Activated naive CD4-positive, alpha-beta T cell treated with anti-CD3 and anti-CD28 coated beads for 36 hours (primary cell): Measurements from ENCODE around the gene SMAD2. TPM values are rescaled to one million over a fixed set of nuclear protein-coding genes. Genes with fewer than 3 reads are reported as not detected.

Experiments used
- CTCF ChIA-PET: fragments of 350-600 bp; sonication (Branson Sonifier 250); formaldehyde crosslinking; loops from one replicate; lab custom pipeline; 2021; ENCODE audit warnings: antibody characterized with exemption; lab: Charles Lee
- DNase-seq: peaks from one replicate; pipeline ENCODE4 v3.0.0-alpha.2; 2020
- H3K27ac Mint-ChIP-seq: one replicate; pipeline ENCODE4 v1.8.0; 2021; ENCODE audit warnings: mild to moderate bottlenecking, mixed read lengths
- H3K27me3 Mint-ChIP-seq: one replicate; pipeline ENCODE4 v1.8.0; 2021; ENCODE audit warnings: low read depth, mixed read lengths
- H3K36me3 Mint-ChIP-seq: one replicate; pipeline ENCODE4 v1.8.0; 2021; ENCODE audit warnings: low read depth, mixed read lengths
- H3K4me1 Mint-ChIP-seq: one replicate; pipeline ENCODE4 v1.8.0; 2021; ENCODE audit warnings: low read depth, mixed read lengths
- H3K4me3 Mint-ChIP-seq: one replicate; pipeline ENCODE4 v1.8.0; 2021; ENCODE audit warnings: mild to moderate bottlenecking, moderate library complexity, mixed read lengths
- H3K9me3 Mint-ChIP-seq: one replicate; pipeline ENCODE4 v1.8.0; 2021; ENCODE audit warnings: mixed read lengths
- intact Hi-C: fragments of 100-400 bp; cut with micrococcal nuclease; formaldehyde crosslinking; loops from one replicate; pipeline ENCODE4 v1.15.1; 2023
- total RNA-seq, 2 experiments: library from RNA; stranded (reverse); gene quantifications; one replicate each; pipeline ENCODE4 v1.2.3, GENCODE V29; 2021

The SMAD2 gene
- total RNA-seq, 2 experiments from 2014 or later: 106 to 116 TPM

GRCh38 chr18:47887227-47887626 is 43.2 kb downstream of the SMAD2 start:
- intact Hi-C loops: no loop called here

GRCh38 chr18:47883771-47884413 is 46.6 kb downstream of the SMAD2 start:
- Mint-ChIP-seq H3K4me3 (no peak overlapping the region), H3K27ac (peak overlapping the region; percentile 27), H3K36me3 (peaks cover 34% of the 10 kb centered on the region), H3K9me3 (no peaks in the 10 kb centered on the region), H3K4me1 (peaks cover 28% of the 10 kb centered on the region), H3K27me3 (no peaks in the 10 kb centered on the region)
- DNase-seq: peak; percentile 73
- CTCF ChIA-PET: interaction anchor here (1.2 kb wide), 1 partner anchor 14 kb away, joined by 3 read pairs; no protein-coding TSS in a partner anchor
- intact Hi-C loops: loop anchor here (2.0 kb wide), 2 partner anchors 29 to 47 kb away; partner anchors contain the start of gene SMAD2

More at GRCh38 chr18:47887227-47887626, 43.2 kb downstream of the SMAD2 start:
- CTCF ChIA-PET: interaction anchor here (0.8 kb wide), 1 partner anchor 26 kb away, joined by 3 read pairs; no protein-coding TSS in a partner anchor
- Mint-ChIP-seq H3K27me3 (no peaks in the 10 kb centered on the region), H3K4me1 (peaks cover 33% of the 10 kb centered on the region), H3K4me3 (no peak overlapping the region), H3K9me3 (no peaks in the 10 kb centered on the region), H3K27ac (no peak overlapping the region), H3K36me3 (peaks cover 31% of the 10 kb centered on the region)
- no peak for DNase-seq

GRCh38 chr18:47882641-47883040 is 47.8 kb downstream of the SMAD2 start:
- Mint-ChIP-seq H3K4me1 (peaks cover 17% of the 10 kb centered on the region), H3K27me3 (no peaks in the 10 kb centered on the region), H3K36me3 (peaks cover 28% of the 10 kb centered on the region), H3K4me3 (no peak overlapping the region), H3K9me3 (no peaks in the 10 kb centered on the region), H3K27ac (no peak overlapping the region)
- CTCF ChIA-PET: no interaction called here
- intact Hi-C loops: no loop called here
- DNase-seq: no peak

- peaks cover 26% of the 10 kb centered on the region for H3K36me3 Mint-ChIP-seq
- DNase-seq: no peak
- intact Hi-C loops: no loop called here
- no peaks in the 10 kb centered on the region for H3K9me3 Mint-ChIP-seq
- H3K27ac Mint-ChIP-seq: no peak overlapping the region
- H3K27me3 Mint-ChIP-seq: no peaks in the 10 kb centered on the region
- peaks cover 17% of the 10 kb centered on the region for H3K4me1 Mint-ChIP-seq
- CTCF ChIA-PET: no interaction called here
- no peak overlapping the region for H3K4me3 Mint-ChIP-seq
These were observed 48.6 kb downstream of the SMAD2 start for GRCh38 chr18:47881752-47882455.

GRCh38 chr18:47881042-47881441 is 49.4 kb downstream of the SMAD2 start:
- CTCF ChIA-PET: no interaction called here
- H3K36me3 Mint-ChIP-seq: peaks cover 26% of the 10 kb centered on the region
- peaks cover 19% of the 10 kb centered on the region for H3K4me1 Mint-ChIP-seq
- H3K9me3 Mint-ChIP-seq: no peaks in the 10 kb centered on the region
- intact Hi-C loops: no loop called here
- no peaks in the 10 kb centered on the region for H3K27me3 Mint-ChIP-seq
- no peak overlapping the region for H3K27ac Mint-ChIP-seq
- DNase-seq: no peak
- H3K4me3 Mint-ChIP-seq: no peak overlapping the region

GRCh38 chr18:47877892-47878291 is 52.6 kb downstream of the SMAD2 start:
- Mint-ChIP-seq H3K4me1 (peaks cover 26% of the 10 kb centered on the region), H3K4me3 (no peak overlapping the region), H3K36me3 (peaks cover 21% of the 10 kb centered on the region), H3K9me3 (no peaks in the 10 kb centered on the region), H3K27me3 (no peaks in the 10 kb centered on the region), H3K27ac (no peak overlapping the region)
- no peak for DNase-seq
- intact Hi-C loops: loop anchor here (5.0 kb wide), 1 partner anchor 49 kb away; no protein-coding TSS in a partner anchor
- CTCF ChIA-PET: interaction anchor here (1.9 kb wide), 1 partner anchor 15 kb away, joined by 4 read pairs; no protein-coding TSS in a partner anchor

- intact Hi-C loops: loop anchor here (5.0 kb wide), 1 partner anchor 50 kb away; no protein-coding TSS in a partner anchor
- CTCF ChIA-PET: no interaction called here
- H3K4me1 Mint-ChIP-seq: peaks cover 29% of the 10 kb centered on the region
These were observed 53.6 kb downstream of the SMAD2 start for GRCh38 chr18:47876813-47877212.

GRCh38 chr18:47873625-47874024 is 56.8 kb downstream of the SMAD2 start:
- intact Hi-C loops: loop anchor here (2.0 kb wide), 1 partner anchor 27 kb away; no protein-coding TSS in a partner anchor
- Mint-ChIP-seq H3K4me3 (no peak overlapping the region), H3K9me3 (no peaks in the 10 kb centered on the region), H3K4me1 (peaks cover 43% of the 10 kb centered on the region), H3K27ac (no peak overlapping the region), H3K27me3 (no peaks in the 10 kb centered on the region), H3K36me3 (peaks cover 9% of the 10 kb centered on the region)
- no peak for DNase-seq
- CTCF ChIA-PET: interaction anchor here (1.0 kb wide), 1 partner anchor 122 kb away, joined by 3 read pairs; no protein-coding TSS in a partner anchor

More at GRCh38 chr18:47876813-47877212, 53.6 kb downstream of the SMAD2 start:
- no peak overlapping the region for H3K4me3 Mint-ChIP-seq
- no peaks in the 10 kb centered on the region for H3K27me3 Mint-ChIP-seq
- no peak for DNase-seq
- no peak overlapping the region for H3K27ac Mint-ChIP-seq
- no peaks in the 10 kb centered on the region for H3K9me3 Mint-ChIP-seq
- H3K36me3 Mint-ChIP-seq: peaks cover 12% of the 10 kb centered on the region

- no peak overlapping the region for H3K27ac Mint-ChIP-seq
- no peaks in the 10 kb centered on the region for H3K27me3 Mint-ChIP-seq
- H3K9me3 Mint-ChIP-seq: no peaks in the 10 kb centered on the region
- peaks cover 43% of the 10 kb centered on the region for H3K4me1 Mint-ChIP-seq
- CTCF ChIA-PET: no interaction called here
- no peak overlapping the region for H3K4me3 Mint-ChIP-seq
- intact Hi-C loops: no loop called here
- no peak for DNase-seq
- peaks cover 14% of the 10 kb centered on the region for H3K36me3 Mint-ChIP-seq
These were observed 58.0 kb downstream of the SMAD2 start for GRCh38 chr18:47872426-47872825.

GRCh38 chr18:47871288-47871687 is 59.2 kb downstream of the SMAD2 start:
- CTCF ChIA-PET: interaction anchor here (0.7 kb wide), 1 partner anchor 17 kb away, joined by 3 read pairs; no protein-coding TSS in a partner anchor
- Mint-ChIP-seq H3K36me3 (peaks cover 18% of the 10 kb centered on the region), H3K4me3 (no peak overlapping the region), H3K9me3 (no peaks in the 10 kb centered on the region), H3K27ac (no peak overlapping the region), H3K4me1 (peaks cover 42% of the 10 kb centered on the region), H3K27me3 (no peaks in the 10 kb centered on the region)
- DNase-seq: no peak
- intact Hi-C loops: loop anchor here (2.0 kb wide), 1 partner anchor 18 kb away; no protein-coding TSS in a partner anchor

- no peak for DNase-seq
- Mint-ChIP-seq H3K27ac (no peak overlapping the region), H3K36me3 (peaks cover 19% of the 10 kb centered on the region), H3K27me3 (no peaks in the 10 kb centered on the region), H3K9me3 (no peaks in the 10 kb centered on the region), H3K4me3 (no peak overlapping the region), H3K4me1 (peaks cover 40% of the 10 kb centered on the region)
- CTCF ChIA-PET: interaction anchor here (0.7 to 1.3 kb wide), 3 partner anchors 14 to 127 kb away, joined by 3 to 4 read pairs (median 3); no protein-coding TSS in a partner anchor
- intact Hi-C loops: loop anchor here (2.0 kb wide), 1 partner anchor 18 kb away; no protein-coding TSS in a partner anchor
These were observed 59.9 kb downstream of the SMAD2 start for GRCh38 chr18:47870605-47871004.

- Mint-ChIP-seq H3K36me3 (peaks cover 32% of the 10 kb centered on the region), H3K9me3 (no peaks in the 10 kb centered on the region), H3K4me3 (no peak overlapping the region), H3K4me1 (peaks cover 25% of the 10 kb centered on the region), H3K27ac (no peak overlapping the region), H3K27me3 (no peaks in the 10 kb centered on the region)
- CTCF ChIA-PET: no interaction called here
- intact Hi-C loops: no loop called here
- no peak for DNase-seq
These were observed 61.7 kb downstream of the SMAD2 start for GRCh38 chr18:47868744-47869143.
